ENCODE results near the gene AIMP2.
"Not testable (repeated sequence)": the region's sequence is repeated elsewhere in the genome, so short reads cannot be mapped to it uniquely, and the experiment has no call there.

DNA sequence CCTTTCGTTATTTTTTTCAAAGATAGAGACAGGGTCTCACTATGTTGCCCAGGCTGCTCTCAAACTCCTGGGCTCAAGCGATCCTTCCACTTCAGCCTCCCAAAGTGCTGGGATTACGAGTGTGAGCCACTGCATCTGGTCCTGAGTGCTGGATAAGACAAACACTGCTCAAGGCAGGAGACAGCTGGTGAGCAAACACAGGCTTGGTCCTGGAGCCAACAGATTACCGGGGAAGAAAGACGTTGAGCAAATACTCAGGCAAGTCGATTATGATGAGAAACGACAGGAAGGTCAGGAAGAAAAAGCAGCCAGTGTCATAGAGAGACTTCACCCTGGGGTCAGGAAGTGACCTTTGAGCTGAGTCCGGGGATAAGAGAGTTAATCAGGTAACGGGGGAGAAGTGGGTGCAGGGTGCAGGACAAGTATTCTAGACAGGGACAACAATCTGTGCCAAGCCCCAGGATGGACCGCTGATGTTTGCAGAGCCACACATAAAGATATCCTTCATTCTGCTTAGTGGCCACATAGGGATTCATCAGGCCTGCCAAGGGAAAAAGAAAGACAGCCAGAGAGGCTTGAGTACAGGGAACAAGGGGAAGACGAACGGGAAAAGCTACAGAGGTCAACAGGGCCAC lies 29.3 kb upstream of the AIMP2 start:
- TF ChIP-seq, protein P1, sequence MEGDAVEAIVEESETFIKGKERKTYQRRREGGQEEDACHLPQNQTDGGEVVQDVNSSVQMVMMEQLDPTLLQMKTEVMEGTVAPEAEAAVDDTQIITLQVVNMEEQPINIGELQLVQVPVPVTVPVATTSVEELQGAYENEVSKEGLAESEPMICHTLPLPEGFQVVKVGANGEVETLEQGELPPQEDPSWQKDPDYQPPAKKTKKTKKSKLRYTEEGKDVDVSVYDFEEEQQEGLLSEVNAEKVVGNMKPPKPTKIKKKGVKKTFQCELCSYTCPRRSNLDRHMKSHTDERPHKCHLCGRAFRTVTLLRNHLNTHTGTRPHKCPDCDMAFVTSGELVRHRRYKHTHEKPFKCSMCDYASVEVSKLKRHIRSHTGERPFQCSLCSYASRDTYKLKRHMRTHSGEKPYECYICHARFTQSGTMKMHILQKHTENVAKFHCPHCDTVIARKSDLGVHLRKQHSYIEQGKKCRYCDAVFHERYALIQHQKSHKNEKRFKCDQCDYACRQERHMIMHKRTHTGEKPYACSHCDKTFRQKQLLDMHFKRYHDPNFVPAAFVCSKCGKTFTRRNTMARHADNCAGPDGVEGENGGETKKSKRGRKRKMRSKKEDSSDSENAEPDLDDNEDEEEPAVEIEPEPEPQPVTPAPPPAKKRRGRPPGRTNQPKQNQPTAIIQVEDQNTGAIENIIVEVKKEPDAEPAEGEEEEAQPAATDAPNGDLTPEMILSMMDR (conservative IDR thresholded peaks at IDR 0.05), result not testable (repeated sequence)
- not testable (repeated sequence) for TF ChIP-seq EZH2 (IDR thresholded peaks at IDR 0.05; ENCODE audit: low read depth)
